Astrocyte (in vitro differentiated cells and primary cell): ENCODE measurements around the gene NKX1-2. TPM values are rescaled to one million over a fixed set of nuclear protein-coding genes. Genes with fewer than 3 reads are reported as not detected.
"Not testable (repeated sequence)": the region's sequence is repeated elsewhere in the genome, so short reads cannot be mapped to it uniquely, and the experiment has no call there.

Source experiments
- DNase-seq: peaks from one replicate; pipeline ENCODE4 v3.0.0-alpha.2; 2010; ENCODE audit warnings: low read depth
- FAIRE-seq: peaks from 2 replicates; lab custom pipeline; 2011; peaks lifted over from hg19 to GRCh38; lab: Jason Lieb, UNC
- H2AFZ ChIP-seq: 2 replicates; pipeline ENCODE4 v1.6.0; 2012; ENCODE audit warnings: low read depth, low read length, inconsistent platforms
- H3K27ac ChIP-seq: 2 replicates; pipeline ENCODE4 v1.5.1; 2011; ENCODE audit warnings: low read depth, low read length, inconsistent platforms
- H3K27me3 ChIP-seq: 2 replicates; pipeline ENCODE4 v1.6.0; 2011; ENCODE audit warnings: low read length, inconsistent platforms; ENCODE audit not compliant: insufficient read depth
- H3K36me3 ChIP-seq: 2 replicates; pipeline ENCODE4 v1.5.1; 2011; ENCODE audit warnings: low read length, inconsistent platforms; ENCODE audit not compliant: insufficient read depth
- H3K4me1 ChIP-seq: 2 replicates; pipeline ENCODE4 v1.5.1; 2011; ENCODE audit warnings: low read length, inconsistent platforms; ENCODE audit not compliant: insufficient read depth
- H3K4me2 ChIP-seq: 2 replicates; pipeline ENCODE4 v1.6.0; 2012; ENCODE audit warnings: low read length, inconsistent platforms
- H3K4me3 ChIP-seq: 2 replicates; pipeline ENCODE4 v1.5.1; 2011; ENCODE audit warnings: low read depth, mild to moderate bottlenecking, low read length, inconsistent platforms; ENCODE audit not compliant: insufficient read depth
- H3K79me2 ChIP-seq: 2 replicates; pipeline ENCODE4 v1.6.0; 2012; ENCODE audit warnings: mild to moderate bottlenecking, low read length, inconsistent platforms; ENCODE audit not compliant: insufficient read depth
- H3K9ac ChIP-seq: 2 replicates; pipeline ENCODE4 v1.6.0; 2012; ENCODE audit warnings: mild to moderate bottlenecking, low read length, inconsistent platforms
- H3K9me3 ChIP-seq: 2 replicates; pipeline ENCODE4 v1.5.1; 2012; ENCODE audit warnings: low read depth, mild to moderate bottlenecking, low read length, inconsistent platforms; ENCODE audit not compliant: insufficient read depth
- H4K20me1 ChIP-seq: 2 replicates; pipeline ENCODE4 v1.6.0; 2012; ENCODE audit warnings: low read length, inconsistent platforms; ENCODE audit not compliant: insufficient read depth
- H3K27ac Mint-ChIP-seq: one replicate; pipeline ENCODE4 v1.8.0; 2021; ENCODE audit warnings: mild to moderate bottlenecking, mixed read lengths; ENCODE audit not compliant: unreplicated experiment
- H3K27me3 Mint-ChIP-seq: one replicate; pipeline ENCODE4 v1.8.0; 2021; ENCODE audit warnings: low read depth, mixed read lengths; ENCODE audit not compliant: unreplicated experiment
- H3K36me3 Mint-ChIP-seq: one replicate; pipeline ENCODE4 v1.8.0; 2021; ENCODE audit warnings: low read depth, mixed read lengths; ENCODE audit not compliant: unreplicated experiment
- H3K4me1 Mint-ChIP-seq: one replicate; pipeline ENCODE4 v1.8.0; 2021; ENCODE audit warnings: low read depth, mixed read lengths; ENCODE audit not compliant: unreplicated experiment
- H3K4me3 Mint-ChIP-seq: one replicate; pipeline ENCODE4 v1.8.0; 2021; ENCODE audit warnings: mild to moderate bottlenecking, moderate library complexity, mixed read lengths; ENCODE audit not compliant: unreplicated experiment
- H3K9me3 Mint-ChIP-seq: one replicate; pipeline ENCODE4 v1.8.0; 2021; ENCODE audit warnings: mild to moderate bottlenecking, mixed read lengths; ENCODE audit not compliant: unreplicated experiment
- CTCF ChIP-seq: IDR thresholded peaks from 2 replicates; pipeline ENCODE4 v1.5.1; 2011; ENCODE audit warnings: low read depth, mild to moderate bottlenecking, inconsistent platforms, low read length, moderate library complexity; ENCODE audit not compliant: insufficient read depth
- EZH2 ChIP-seq: IDR thresholded peaks from 2 replicates; pipeline ENCODE4 v1.6.1; 2012; ENCODE audit warnings: mild to moderate bottlenecking, low read length, inconsistent platforms; ENCODE audit not compliant: insufficient read depth
- total RNA-seq: library from RNA; stranded (reverse); gene quantifications from 2 replicates; pipeline ENCODE4 v1.2.1, GENCODE V29; 2021

Gene NKX1-2
- total RNA-seq, 1 donor from 2014 or later, result not detected

GRCh38 chr10:124436191-124436638 lies 13.6 kb downstream of the NKX1-2 start:
- Histone ChIP-seq H3K4me1 (no peaks in the 10 kb centered on the region), H3K4me3 (peak overlapping the region; percentile 10), H3K36me3 (no peaks in the 10 kb centered on the region), H3K27me3 (no peaks in the 10 kb centered on the region), H3K9me3 (no peaks in the 10 kb centered on the region), H3K27ac (no peak overlapping the region), H3K4me2 (peak overlapping the region; percentile 41), H3K9ac (no peak overlapping the region), H2AFZ (no peak overlapping the region), H4K20me1 (no peaks in the 10 kb centered on the region), H3K79me2 (no peaks in the 10 kb centered on the region)
- peaks cover 2% of the 10 kb centered on the region for H3K4me1 Mint-ChIP-seq
- H3K4me3 Mint-ChIP-seq, result no peak overlapping the region
- FAIRE-seq (no peak), DNase-seq (peak; percentile 54)
- no peaks in the 10 kb centered on the region for H3K9me3 Mint-ChIP-seq
- TF ChIP-seq EZH2 (no peak), CTCF (no peak)
- H3K36me3 Mint-ChIP-seq, result no peaks in the 10 kb centered on the region
- H3K27ac Mint-ChIP-seq, result no peak overlapping the region
- H3K27me3 Mint-ChIP-seq, result peaks cover 4% of the 10 kb centered on the region

- H3K27ac ChIP-seq, DNase-seq, FAIRE-seq, H3K4me3 Mint-ChIP-seq, H3K36me3 ChIP-seq, H4K20me1 ChIP-seq, H3K9me3 Mint-ChIP-seq, H3K36me3 Mint-ChIP-seq, H3K4me1 ChIP-seq, H3K27me3 Mint-ChIP-seq, H3K4me3 ChIP-seq, H2AFZ ChIP-seq, H3K27ac Mint-ChIP-seq, H3K9me3 ChIP-seq, H3K9ac ChIP-seq, H3K4me1 Mint-ChIP-seq, H3K4me2 ChIP-seq, H3K79me2 ChIP-seq, H3K27me3 ChIP-seq: not testable (repeated sequence)
These were observed 14.2 kb downstream of the NKX1-2 start for GRCh38 chr10:124435683-124436082.

- H3K27ac ChIP-seq, result no peak overlapping the region
- no peaks in the 10 kb centered on the region for H3K36me3 ChIP-seq
- no peak overlapping the region for H3K4me3 ChIP-seq
- FAIRE-seq (no peak), DNase-seq (no peak)
- Mint-ChIP-seq H3K27me3 (peaks cover 13% of the 10 kb centered on the region), H3K9me3 (no peaks in the 10 kb centered on the region), H3K36me3 (no peaks in the 10 kb centered on the region), H3K27ac (no peak overlapping the region), H3K4me1 (peaks cover 2% of the 10 kb centered on the region), H3K4me3 (no peak overlapping the region)
- H2AFZ ChIP-seq, result no peak overlapping the region
- no peak overlapping the region for H3K4me2 ChIP-seq
- TF ChIP-seq CTCF, result no peak
- TF ChIP-seq EZH2, result no peak
- H3K9ac ChIP-seq, result no peak overlapping the region
- H3K27me3 ChIP-seq, result peaks cover 13% of the 10 kb centered on the region
- H3K79me2 ChIP-seq, result no peaks in the 10 kb centered on the region
- H3K9me3 ChIP-seq, result no peaks in the 10 kb centered on the region
- no peaks in the 10 kb centered on the region for H4K20me1 ChIP-seq
- H3K4me1 ChIP-seq, result no peaks in the 10 kb centered on the region
These were observed 16.4 kb downstream of the NKX1-2 start for GRCh38 chr10:124433461-124433860.
